Measurements from ENCODE around the gene OR52J3.

OR52J3 gene

DNA sequence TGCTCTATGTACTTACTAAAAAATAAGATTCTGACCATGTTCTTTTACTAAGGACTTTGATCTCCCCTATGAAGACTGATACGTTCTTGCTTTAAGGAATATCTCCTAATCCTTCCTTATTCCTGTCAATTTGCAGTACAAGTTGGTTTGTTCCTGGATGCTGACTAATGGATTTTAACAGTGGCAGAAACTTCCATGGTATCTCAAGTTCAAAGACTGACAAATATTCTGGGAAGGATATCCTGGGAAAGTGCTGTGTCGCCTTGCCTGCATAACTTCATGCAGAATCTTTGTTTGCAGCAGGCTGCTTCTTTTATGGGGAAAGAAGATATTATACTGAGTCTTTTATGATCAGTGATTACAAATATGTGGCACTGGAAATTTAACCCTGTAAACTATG lies 8.4 kb upstream of the OR52J3 start (continued):
- TF ChIP-seq ZNF18 (tag by site-specific recombination; IDR thresholded peaks at IDR 0.05): no peak

- CTCF ChIA-PET: interaction anchor here (0.7 kb wide), 1 partner anchor 14 kb away, joined by 8 read pairs; no protein-coding TSS in a partner anchor
- Histone ChIP-seq H3K27ac (ENCODE audit: extremely low read depth, low read depth, low read length) (no peak overlapping the region), H3K4me3 (ENCODE audit: low read depth, low read length) (no peak overlapping the region), H3K36me3 (ENCODE audit: control insufficient read depth in 2 of 2, insufficient read depth in 1 of 2, low read length in 2 of 2) (no peaks in the 10 kb centered on the region), H3K4me1 (ENCODE audit: control insufficient read depth, insufficient read depth, low read length) (no peaks in the 10 kb centered on the region), H3K9me3 (ENCODE audit: control insufficient read depth, insufficient read depth, low read depth, low read length) (no peaks in the 10 kb centered on the region)
- TF ChIP-seq ZNF488 (tag by site-specific recombination; IDR thresholded peaks at IDR 0.05): no peak
- POLR2A ChIA-PET: no interaction called here
Observed at GRCh38 chr11:5038341-5038740, 8.0 kb upstream of the OR52J3 start.

DNA sequence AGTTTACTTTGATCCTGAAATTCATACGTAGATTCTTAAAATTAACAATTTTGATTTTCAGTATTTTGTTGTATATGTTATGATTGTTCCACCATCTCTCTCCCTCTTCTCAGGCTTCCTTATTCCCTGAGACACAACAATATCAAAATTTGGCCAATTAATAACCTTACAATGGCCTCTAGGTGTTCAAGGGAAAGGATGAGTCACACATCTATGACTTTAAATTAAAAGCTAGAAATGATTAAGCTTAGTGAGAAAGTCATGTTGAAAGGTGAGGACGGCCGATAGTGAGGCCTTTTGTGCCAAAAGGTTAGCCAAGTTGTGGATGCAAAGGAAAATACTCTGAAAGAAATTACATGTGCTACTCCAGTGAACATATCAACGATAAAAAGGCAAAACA lies 5.5 kb upstream of the OR52J3 start:
- no peak overlapping the region for H3K4me3 ChIP-seq (ENCODE audit: low read depth, low read length)
- H3K4me1 ChIP-seq (ENCODE audit: control insufficient read depth, insufficient read depth, low read length): no peaks in the 10 kb centered on the region
- TF ChIP-seq ZNF292 (tag by site-specific recombination; IDR thresholded peaks at IDR 0.05; ENCODE audit: borderline replicate concordance, low read depth): no peak
- ChIA-PET POLR2A (no interaction called here), CTCF (interaction anchor here (0.6 kb wide), 1 partner anchor 1271 kb away, joined by 4 read pairs; no protein-coding TSS in a partner anchor)
- no peaks in the 10 kb centered on the region for H3K36me3 ChIP-seq (ENCODE audit: control insufficient read depth in 2 of 2, insufficient read depth in 1 of 2, low read length in 2 of 2)
- H3K27ac ChIP-seq (ENCODE audit: extremely low read depth, low read depth, low read length): no peak overlapping the region
- H3K9me3 ChIP-seq (ENCODE audit: control insufficient read depth, insufficient read depth, low read depth, low read length): no peaks in the 10 kb centered on the region

GRCh38 chr11:5042091-5042490 lies 4.2 kb upstream of the OR52J3 start:
- ChIA-PET CTCF (no interaction called here), POLR2A (no interaction called here)
- Histone ChIP-seq H3K9me3 (ENCODE audit: control insufficient read depth, insufficient read depth, low read depth, low read length) (no peaks in the 10 kb centered on the region), H3K4me3 (ENCODE audit: low read depth, low read length) (no peak overlapping the region), H3K4me1 (ENCODE audit: control insufficient read depth, insufficient read depth, low read length) (no peaks in the 10 kb centered on the region), H3K27ac (ENCODE audit: extremely low read depth, low read depth, low read length) (no peak overlapping the region), H3K36me3 (ENCODE audit: control insufficient read depth in 2 of 2, insufficient read depth in 1 of 2, low read length in 2 of 2) (no peaks in the 10 kb centered on the region)
- no peak for TF ChIP-seq TCF7L2 (IDR thresholded peaks at IDR 0.05; ENCODE audit: borderline replicate concordance, low read depth, low read length)
- no peak for TF ChIP-seq ZFHX2 (tag by site-specific recombination; conservative IDR thresholded peaks at IDR 0.05)
- no peak for TF ChIP-seq ZNF174 (tag by site-specific recombination; IDR thresholded peaks at IDR 0.05)
- no peak for TF ChIP-seq ZNF488 (tag by site-specific recombination; IDR thresholded peaks at IDR 0.05)
- TF ChIP-seq SP3 (tag by site-specific recombination; IDR thresholded peaks at IDR 0.05): no peak
- TF ChIP-seq, protein P1, sequence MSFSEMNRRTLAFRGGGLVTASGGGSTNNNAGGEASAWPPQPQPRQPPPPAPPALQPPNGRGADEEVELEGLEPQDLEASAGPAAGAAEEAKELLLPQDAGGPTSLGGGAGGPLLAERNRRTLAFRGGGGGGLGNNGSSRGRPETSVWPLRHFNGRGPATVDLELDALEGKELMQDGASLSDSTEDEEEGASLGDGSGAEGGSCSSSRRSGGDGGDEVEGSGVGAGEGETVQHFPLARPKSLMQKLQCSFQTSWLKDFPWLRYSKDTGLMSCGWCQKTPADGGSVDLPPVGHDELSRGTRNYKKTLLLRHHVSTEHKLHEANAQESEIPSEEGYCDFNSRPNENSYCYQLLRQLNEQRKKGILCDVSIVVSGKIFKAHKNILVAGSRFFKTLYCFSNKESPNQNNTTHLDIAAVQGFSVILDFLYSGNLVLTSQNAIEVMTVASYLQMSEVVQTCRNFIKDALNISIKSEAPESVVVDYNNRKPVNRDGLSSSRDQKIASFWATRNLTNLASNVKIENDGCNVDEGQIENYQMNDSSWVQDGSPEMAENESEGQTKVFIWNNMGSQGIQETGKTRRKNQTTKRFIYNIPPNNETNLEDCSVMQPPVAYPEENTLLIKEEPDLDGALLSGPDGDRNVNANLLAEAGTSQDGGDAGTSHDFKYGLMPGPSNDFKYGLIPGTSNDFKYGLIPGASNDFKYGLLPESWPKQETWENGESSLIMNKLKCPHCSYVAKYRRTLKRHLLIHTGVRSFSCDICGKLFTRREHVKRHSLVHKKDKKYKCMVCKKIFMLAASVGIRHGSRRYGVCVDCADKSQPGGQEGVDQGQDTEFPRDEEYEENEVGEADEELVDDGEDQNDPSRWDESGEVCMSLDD (tag by site-specific recombination; IDR thresholded peaks at IDR 0.05): no peak
- no peak for TF ChIP-seq ELK4 (IDR thresholded peaks at IDR 0.05; ENCODE audit: borderline replicate concordance, low read depth, low read length)
- no peak for TF ChIP-seq ZNF621 (tag by site-specific recombination; IDR thresholded peaks at IDR 0.05)
- TF ChIP-seq FEZF1 (tag by site-specific recombination; IDR thresholded peaks at IDR 0.05): no peak
- no peak for TF ChIP-seq KLF9 (tag by site-specific recombination; IDR thresholded peaks at IDR 0.05; ENCODE audit: low read depth)
- TF ChIP-seq REPIN1 (tag by site-specific recombination; IDR thresholded peaks at IDR 0.05; ENCODE audit: low read depth): no peak
- TF ChIP-seq ZBTB48 (tag by site-specific recombination; IDR thresholded peaks at IDR 0.05): no peak
- TF ChIP-seq PRDM6 (tag by site-specific recombination; IDR thresholded peaks at IDR 0.05): no peak
- no peak for TF ChIP-seq SETDB1 (IDR thresholded peaks at IDR 0.05; ENCODE audit: insufficient read length, low read length)
- no peak for TF ChIP-seq ZSCAN23 (tag by site-specific recombination; IDR thresholded peaks at IDR 0.05)
- no peak for TF ChIP-seq ZFP41 (tag by site-specific recombination; IDR thresholded peaks at IDR 0.05; ENCODE audit: borderline replicate concordance)
- TF ChIP-seq ZSCAN18 (tag by site-specific recombination; IDR thresholded peaks at IDR 0.05): no peak

Measured in HEK293 (cell line).